ENCODE measurements around the gene NHEJ1.
A peak's percentile ranks its signal among the peaks of the same experiment; 100 is the strongest.

Gene NHEJ1

DNA sequence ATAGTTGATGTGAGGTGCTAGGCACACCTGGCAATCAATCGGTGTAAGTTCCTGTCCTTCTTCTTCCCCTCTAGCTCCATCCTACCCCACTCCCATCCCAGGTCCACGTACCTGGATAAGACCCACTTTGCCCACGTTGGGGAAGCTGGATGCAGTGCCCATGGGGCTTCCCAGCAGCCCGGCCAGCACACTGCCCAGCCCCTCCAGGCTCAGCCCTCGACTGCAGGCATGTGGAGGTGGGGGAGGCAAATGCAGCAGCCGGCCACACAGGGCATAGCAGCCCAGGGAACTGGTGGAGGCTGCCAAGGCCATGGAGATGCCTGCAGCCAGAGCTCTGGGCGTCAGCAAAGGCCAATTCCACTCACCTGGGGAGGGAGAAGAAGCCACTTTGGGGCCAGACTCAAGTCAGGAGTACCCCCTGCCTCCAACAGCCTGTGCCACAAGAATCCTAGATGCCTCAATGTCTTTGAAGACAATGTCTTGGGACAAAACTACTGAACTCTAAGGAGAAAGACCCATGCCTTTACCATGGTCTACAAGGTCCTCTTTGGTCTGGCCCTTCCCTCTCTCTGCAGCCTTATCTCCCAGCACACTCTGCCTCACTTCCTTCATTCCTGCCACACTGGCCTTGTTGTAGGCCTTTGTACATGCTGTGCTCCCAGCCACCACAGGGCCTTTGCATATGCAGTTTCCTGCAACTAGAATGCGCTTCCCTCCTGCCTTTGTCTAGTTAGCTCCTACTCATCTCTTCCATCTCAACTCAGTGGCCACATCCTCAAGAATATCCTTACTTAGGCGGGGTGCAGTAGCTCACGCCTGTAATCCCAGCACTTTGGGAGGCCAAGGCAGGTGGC is 4.7 kb upstream of the NHEJ1 start:
- no peak for DNase-seq

GRCh38 chr2:219163156-219163555 is 2.5 kb upstream of the NHEJ1 start:
- no peak for DNase-seq

GRCh38 chr2:219161097-219161496 is 482 bp upstream of the NHEJ1 start:
- DNase-seq: no peak

DNA sequence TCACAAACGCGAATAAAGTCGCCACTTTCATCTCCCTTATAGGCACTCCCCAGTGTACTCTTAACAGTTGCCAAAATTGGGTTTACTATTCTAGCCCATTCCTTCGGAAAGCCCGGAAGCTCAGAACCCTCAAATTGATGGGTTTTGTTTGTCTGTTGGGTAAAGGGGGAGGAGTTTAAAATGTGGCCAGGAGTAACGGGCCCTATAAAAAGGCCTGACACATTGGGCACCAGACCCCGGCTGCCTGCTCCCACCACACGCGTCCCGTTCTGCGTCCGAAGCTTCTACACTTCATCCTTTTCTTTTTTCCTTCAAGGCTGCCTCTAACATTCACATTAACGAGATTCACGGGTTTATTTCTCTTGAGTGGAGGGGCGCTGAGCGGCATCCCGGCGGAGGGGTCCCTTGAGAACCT is 837 bp downstream of the NHEJ1 start:
- no peak for DNase-seq

GRCh38 chr2:219158586-219158985 is 2.0 kb downstream of the NHEJ1 start:
- DNase-seq: no peak

- DNase-seq: no peak
Observed at GRCh38 chr2:219158025-219158424, 2.6 kb downstream of the NHEJ1 start.

DNA sequence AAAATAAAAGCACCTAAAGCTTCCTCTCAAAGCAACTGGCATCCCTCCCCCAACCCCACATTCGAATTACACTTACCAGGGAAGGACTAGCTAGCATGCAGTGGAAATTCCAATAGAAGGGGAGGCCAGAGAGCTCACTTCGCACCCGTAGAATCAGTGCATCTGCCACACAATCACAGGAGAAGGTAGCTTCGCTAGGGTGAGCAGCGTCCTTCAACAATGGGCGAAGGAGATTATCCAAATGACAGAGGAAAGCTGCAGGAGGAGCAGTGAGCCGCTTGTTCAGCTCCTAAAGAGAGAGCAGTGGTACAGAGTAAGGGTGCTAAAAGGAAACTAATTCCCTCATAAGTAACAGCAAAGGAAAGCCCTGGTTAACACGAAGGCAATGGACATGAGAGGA is 3.2 kb downstream of the NHEJ1 start:
- no peak for DNase-seq

GRCh38 chr2:219155054-219155644 is 5.5 kb downstream of the NHEJ1 start:
- no peak for DNase-seq

DNA sequence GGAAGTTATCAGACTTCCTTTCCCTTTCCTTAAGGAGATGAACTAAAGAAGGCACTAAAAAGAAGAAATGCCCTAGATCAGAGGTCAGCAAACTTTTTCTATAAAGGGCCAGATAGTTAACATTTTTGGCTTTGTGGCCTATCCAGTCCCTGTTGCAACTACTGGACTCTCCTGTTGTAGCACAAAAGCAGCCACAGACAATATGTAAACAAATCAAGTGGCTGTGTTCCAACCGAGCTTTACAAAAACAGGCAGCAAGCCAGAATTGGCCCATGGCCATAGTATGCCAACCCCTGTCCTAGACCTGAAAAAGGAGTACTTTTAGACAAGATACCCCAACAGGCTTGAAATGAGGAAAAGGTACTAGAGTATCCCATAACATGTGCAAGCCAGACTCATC is 10.9 kb downstream of the NHEJ1 start:
- no peak for DNase-seq

DNA sequence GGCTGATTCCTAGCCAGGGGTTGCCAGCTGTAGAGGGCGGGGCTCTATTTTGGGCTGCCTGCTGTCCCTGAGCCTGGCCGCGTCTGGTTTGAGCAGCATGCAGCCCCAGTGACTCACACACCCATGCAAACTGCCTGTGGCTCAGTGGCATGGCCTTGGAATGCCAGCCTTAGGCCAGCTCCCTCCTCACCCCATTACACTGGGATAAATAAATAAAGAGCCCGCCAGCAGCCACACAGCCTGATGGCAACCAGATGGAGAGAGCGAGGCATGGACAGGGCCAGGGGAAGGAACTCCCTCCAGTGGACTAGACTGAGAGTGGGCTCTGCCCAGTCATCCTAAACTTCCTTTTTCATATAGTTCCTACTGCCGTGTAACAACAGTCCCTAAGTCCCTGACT is 18.3 kb downstream of the NHEJ1 start:
- peak; percentile 79 for DNase-seq

- DNase-seq: no peak
Observed at GRCh38 chr2:219140722-219141121, 19.9 kb downstream of the NHEJ1 start.

GRCh38 chr2:219133976-219134375 is 26.6 kb downstream of the NHEJ1 start:
- no peak for DNase-seq

- no peak for DNase-seq
Observed at GRCh38 chr2:219131744-219132143, 28.9 kb downstream of the NHEJ1 start.

DNA sequence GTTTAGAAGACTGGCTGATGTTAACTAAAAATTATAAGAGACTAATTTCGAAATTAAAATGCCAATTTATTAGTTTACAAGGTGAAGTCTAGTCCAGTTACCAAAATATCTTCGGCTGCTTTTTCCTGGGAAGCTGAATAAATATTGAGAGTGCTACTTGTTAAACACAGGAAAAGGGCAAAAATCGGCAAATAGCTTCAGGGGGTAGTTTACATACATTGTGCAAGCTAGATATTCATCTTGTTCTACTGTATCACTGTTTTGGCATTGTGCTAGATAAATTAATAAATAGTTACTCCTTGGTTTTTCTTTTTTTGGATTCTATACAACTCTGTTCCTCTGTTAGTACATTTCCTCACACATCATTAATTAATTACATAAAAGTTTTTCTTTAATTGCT is 29.3 kb downstream of the NHEJ1 start:
- DNase-seq: no peak

- DNase-seq: no peak
Observed at GRCh38 chr2:219129589-219129988, 31.0 kb downstream of the NHEJ1 start.

DNA sequence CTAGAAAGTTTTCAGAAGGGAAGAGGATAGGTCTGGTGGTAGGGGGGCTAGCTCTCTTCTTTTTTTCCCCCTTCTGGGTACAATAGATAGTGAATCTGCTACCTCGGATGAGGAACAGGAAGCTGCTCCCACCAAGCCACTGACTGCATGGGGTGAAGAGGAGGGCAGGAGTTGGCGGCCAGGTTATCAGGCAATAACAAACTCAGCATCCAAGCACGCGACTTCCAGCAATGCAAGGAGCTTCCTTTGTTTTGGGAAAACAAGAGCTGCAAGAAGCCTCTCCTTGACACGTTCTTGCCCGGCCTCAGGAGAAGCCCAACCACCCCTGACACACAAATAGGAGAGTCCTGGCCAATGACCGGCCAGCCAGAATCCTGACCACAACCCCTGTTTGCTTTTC is 32.2 kb downstream of the NHEJ1 start:
- no peak for DNase-seq

GRCh38 chr2:219127037-219127635 is 33.5 kb downstream of the NHEJ1 start:
- no peak for DNase-seq

DNA sequence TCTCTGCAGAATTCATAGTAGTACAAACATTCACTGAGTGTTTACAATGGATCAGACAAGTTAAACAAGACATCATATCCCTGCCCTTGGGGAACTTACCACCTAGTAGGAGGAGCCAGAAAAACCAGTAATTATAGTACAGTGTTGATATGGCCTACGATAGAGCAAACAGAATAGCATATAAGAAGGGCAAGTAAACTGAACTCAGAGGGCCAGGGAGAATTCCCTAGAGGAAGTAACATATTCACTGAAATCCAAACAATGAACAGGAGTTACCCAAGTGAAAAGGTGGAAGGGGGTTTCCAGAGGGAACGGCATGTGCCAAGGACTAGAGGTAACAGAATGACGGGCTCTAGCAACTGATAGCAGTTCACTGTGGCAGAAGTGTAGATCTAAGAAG is 34.1 kb downstream of the NHEJ1 start:
- DNase-seq: no peak

- no peak for DNase-seq
Observed at GRCh38 chr2:219125886-219126270, 34.7 kb downstream of the NHEJ1 start.

GRCh38 chr2:219125225-219125885 is 35.3 kb downstream of the NHEJ1 start:
- DNase-seq: peak; percentile 71

- DNase-seq: no peak
Observed at GRCh38 chr2:219124381-219125110, 36.1 kb downstream of the NHEJ1 start.

- no peak for DNase-seq
Observed at GRCh38 chr2:219123356-219124135, 37.1 kb downstream of the NHEJ1 start.
